Measurements from ENCODE around the gene MYO18B. TPM values are rescaled to one million over a fixed set of nuclear protein-coding genes. Genes with fewer than 3 reads are reported as not detected.

The MYO18B gene
- total RNA-seq, 1 donor from 2014 or later: 254 TPM

DNA sequence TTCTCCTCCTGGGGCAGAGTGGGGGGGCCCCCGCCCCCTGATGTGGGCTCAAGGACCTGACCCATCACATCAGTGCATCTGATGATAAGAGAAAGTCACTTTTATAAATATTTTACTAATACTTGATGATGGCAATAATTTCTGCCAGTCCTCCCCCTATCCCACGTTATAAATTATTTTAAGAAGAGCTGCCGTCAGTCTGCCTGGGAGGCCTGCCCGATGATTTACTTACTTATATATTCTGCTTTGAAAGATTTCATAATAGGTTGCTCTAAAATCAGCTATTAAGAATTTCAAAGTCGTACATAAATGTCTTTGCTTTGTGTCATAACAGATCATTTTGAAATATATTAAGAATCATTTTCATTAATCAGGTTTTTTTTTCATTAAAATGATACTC lies 58.8 kb downstream of the MYO18B start:
- no peak for DNase-seq (ENCODE audit: low spot score)
- intact Hi-C loops (cut with DNase I): no loop called here

DNA sequence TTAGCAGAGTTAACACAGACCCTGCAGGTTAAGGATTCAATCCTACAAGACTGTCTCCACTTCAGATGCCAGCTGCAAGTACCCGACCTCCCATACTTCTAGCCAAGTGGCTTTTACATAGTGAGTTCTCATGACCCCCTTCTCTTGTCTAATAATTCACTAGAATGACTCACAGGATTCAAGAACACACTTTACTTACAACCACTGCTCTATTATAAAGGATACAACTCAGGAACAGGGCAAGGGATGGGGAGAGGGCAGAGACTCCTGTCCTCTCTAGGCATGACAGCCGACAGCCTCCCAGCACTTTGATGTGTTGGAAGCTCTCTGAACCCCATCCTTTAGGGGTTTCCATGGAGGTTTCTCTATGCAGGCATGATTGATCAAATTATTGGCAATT lies 60.0 kb downstream of the MYO18B start:
- no peak for DNase-seq (ENCODE audit: low spot score)
- intact Hi-C loops (cut with DNase I): no loop called here

GRCh38 chr22:25804676-25805075 lies 62.7 kb downstream of the MYO18B start:
- DNase-seq (ENCODE audit: low spot score): peak; percentile 51
- intact Hi-C loops (cut with DNase I): no loop called here

- DNase-seq (ENCODE audit: low spot score): peak; percentile 63
Observed at GRCh38 chr22:25806579-25806978, 64.6 kb downstream of the MYO18B start.

DNA sequence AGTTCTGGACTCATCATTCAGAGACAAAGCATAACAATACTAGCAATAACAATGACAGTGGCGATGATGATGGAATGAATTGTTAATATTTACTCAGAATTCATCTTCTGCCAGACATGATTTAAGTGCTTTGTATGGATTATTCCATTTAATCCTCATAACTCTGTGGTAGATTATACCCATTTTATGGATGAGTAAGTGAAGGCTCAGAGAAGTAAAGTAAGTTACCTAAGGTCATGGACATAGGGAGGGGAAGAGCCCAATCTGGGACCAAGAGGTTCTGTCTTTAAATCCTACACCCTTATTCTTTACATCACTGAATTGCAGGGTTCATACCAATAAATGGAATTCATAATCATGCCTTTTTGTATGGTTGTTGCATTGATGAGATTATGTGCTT lies 72.7 kb downstream of the MYO18B start:
- intact Hi-C loops (cut with DNase I): no loop called here
- DNase-seq (ENCODE audit: low spot score): no peak

More at GRCh38 chr22:25806579-25806978, 64.6 kb downstream of the MYO18B start:
- intact Hi-C loops (cut with DNase I): no loop called here

DNA sequence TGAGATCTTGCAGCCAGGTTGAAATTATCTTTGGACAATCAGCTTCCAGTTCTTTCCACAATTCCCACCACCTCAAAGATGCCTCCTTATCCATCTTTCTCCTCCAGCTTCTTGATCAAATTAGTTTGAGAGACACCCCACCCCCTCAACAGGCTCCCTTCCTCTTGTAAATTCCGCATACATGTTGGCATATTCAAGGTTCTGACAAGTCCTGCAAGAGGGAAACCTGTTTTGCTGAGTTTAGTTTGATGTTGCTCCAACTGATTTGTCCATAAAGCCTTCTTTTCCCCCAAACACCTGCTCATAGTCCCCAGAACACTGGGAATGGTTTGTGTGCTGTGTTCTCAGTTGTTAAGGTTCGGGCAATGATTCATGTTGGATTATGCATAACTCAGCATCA lies 73.6 kb downstream of the MYO18B start:
- intact Hi-C loops (cut with DNase I): no loop called here
- DNase-seq (ENCODE audit: low spot score): no peak

- DNase-seq (ENCODE audit: low spot score): peak; percentile 19
- intact Hi-C loops (cut with DNase I): no loop called here
Observed at GRCh38 chr22:25816522-25817059, 74.6 kb downstream of the MYO18B start.

- DNase-seq (ENCODE audit: low spot score): peak; percentile 20
- intact Hi-C loops (cut with DNase I): no loop called here
Observed at GRCh38 chr22:25817092-25817943, 75.3 kb downstream of the MYO18B start.

DNA sequence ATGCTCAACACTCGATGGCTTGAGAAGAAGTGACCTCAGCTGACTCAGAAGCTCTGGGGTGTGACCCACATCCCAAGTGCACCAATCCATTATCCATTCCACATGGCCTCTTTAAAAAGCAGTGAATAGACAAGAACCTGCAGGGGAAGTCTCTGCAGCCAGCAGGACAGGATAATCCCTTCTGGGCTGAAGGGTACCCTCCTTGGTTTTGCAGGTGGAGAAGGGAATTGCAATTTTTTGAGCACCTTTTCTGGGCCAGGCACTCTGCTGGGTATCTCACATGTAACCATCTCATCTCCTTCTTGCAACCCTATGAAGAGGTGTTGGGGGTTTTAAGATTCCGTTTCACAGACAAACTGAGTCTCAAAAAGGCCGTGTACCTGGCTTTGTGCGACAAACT lies 76.6 kb downstream of the MYO18B start:
- peak; percentile 41 for DNase-seq (ENCODE audit: low spot score)
- intact Hi-C loops (cut with DNase I): no loop called here

- DNase-seq (ENCODE audit: low spot score): peak; percentile 17
- intact Hi-C loops (cut with DNase I): no loop called here
Observed at GRCh38 chr22:25822344-25822743, 80.4 kb downstream of the MYO18B start.

DNA sequence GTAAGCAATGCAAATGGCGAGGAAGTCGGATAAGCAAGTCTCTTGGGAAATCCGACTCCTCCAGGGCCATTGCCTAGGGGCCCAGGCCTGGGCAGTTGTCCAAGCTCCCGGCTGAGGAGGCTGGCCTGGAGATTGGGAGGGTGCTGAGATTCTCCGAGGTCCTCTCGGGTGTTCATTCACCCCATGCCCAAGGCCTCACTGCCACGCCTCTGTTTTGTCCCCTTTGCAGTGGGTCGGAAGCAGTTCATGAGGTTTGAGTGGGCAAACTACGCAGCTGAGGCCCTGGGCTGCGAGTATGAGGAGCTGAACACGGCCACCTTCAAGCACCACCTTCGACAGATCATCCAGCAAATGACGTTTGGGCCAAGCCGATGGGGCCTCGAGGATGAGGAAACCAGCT lies 81.3 kb downstream of the MYO18B start:
- intact Hi-C loops (cut with DNase I): no loop called here
- DNase-seq (ENCODE audit: low spot score): peak; percentile 47

DNA sequence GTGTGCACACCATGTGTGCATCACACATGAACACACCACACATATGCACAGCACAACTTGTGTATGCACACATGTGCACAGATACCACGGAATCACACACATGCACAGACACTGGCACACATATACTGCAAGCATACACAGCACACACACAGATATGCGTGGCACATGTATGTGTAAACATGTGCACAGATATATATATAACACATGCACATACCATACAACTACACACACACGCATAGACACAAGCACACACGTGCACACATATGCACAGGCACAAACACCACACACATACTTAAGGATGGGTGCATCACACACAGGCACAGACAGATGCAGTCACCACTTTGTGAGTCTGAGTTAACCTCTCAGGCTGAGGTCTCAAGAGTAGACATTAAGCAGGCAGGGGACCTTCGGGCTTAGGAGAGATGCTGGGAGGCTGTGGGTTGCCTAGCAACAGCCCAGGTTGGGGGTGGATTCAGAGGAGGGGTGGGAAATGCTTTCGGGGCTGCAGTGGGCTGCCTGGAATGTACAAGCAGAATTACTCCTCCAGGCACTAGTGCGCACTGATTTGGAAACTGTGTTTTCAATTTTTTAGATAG lies 82.9 kb downstream of the MYO18B start:
- intact Hi-C loops (cut with DNase I): no loop called here

GRCh38 chr22:25827415-25827814 lies 85.4 kb downstream of the MYO18B start:
- intact Hi-C loops (cut with DNase I): no loop called here
- peak; percentile 17 for DNase-seq (ENCODE audit: low spot score)

More for the DNA sequence above, 82.9 kb downstream of the MYO18B start:
- peak; percentile 63 for DNase-seq (ENCODE audit: low spot score)

GRCh38 chr22:25828422-25828821 lies 86.4 kb downstream of the MYO18B start:
- intact Hi-C loops (cut with DNase I): no loop called here
- no peak for DNase-seq (ENCODE audit: low spot score)

DNA sequence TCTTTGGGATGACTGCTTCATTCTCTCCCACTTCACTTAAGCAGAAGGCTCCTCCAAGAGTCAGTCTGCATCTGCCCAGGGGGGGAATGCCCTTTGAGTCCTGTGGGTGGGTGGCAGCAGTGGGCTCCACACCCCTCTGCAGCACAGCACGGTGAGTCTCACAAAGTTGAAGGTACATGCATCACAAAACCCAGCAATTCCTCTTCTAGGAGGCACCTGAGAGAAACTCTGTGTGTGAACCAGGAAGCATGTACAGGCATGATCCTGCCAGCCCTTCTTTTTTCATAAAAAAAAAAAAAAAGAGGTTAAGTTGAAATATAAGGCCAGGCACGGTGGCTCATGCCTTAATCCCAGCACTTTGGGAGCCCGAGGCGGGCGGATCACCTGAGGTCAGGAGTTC lies 87.2 kb downstream of the MYO18B start:
- no peak for DNase-seq (ENCODE audit: low spot score)
- intact Hi-C loops (cut with DNase I): no loop called here

- no peak for DNase-seq (ENCODE audit: low spot score)
- intact Hi-C loops (cut with DNase I): no loop called here
Observed at GRCh38 chr22:25829808-25830777, 88.1 kb downstream of the MYO18B start.

DNA sequence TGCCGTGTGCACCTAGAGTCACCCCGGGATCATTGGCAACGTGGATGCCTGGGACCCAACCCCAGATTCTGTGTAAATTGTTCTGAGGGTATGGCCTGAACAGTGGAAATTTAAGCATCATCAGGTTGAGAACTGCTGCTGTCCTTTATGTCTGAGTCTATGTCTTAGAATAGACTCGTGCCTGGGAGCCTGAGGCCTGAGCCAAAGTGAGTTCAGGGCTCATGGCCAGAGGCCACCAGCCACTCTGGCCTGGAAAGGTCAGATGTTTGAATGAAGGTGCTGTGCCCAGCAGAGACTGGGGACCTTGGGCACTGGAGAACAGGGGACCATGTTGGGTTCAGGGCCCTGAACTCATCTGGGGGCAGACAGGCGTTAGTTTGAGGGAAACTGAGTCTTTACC lies 91.1 kb downstream of the MYO18B start:
- no peak for DNase-seq (ENCODE audit: low spot score)
- intact Hi-C loops (cut with DNase I): no loop called here

- intact Hi-C loops (cut with DNase I): no loop called here
- no peak for DNase-seq (ENCODE audit: low spot score)
Observed at GRCh38 chr22:25833676-25834075, 91.7 kb downstream of the MYO18B start.

DNA sequence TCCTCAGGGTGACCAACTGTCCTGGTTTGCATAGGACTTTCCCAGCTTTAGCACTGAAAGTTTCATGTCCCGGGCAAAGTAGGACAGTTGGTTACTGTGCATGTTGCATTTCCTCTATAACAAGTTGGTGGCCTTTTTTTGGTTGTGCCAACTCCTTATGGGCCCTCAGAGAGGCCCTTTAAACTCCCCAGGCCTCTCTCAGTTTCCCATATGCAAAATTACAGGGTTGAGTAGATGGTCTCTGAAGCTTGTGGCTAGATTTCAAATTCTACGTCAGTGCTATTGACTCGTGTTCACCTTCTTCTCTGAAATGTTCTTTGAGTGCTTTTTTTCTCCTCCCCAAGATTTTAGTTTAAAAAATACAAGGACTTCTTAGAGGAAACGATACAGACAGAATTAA lies 92.5 kb downstream of the MYO18B start:
- intact Hi-C loops (cut with DNase I): no loop called here

GRCh38 chr22:25835348-25835747 lies 93.4 kb downstream of the MYO18B start:
- intact Hi-C loops (cut with DNase I): no loop called here

More for the DNA sequence above, 92.5 kb downstream of the MYO18B start:
- DNase-seq (ENCODE audit: low spot score): no peak

More at GRCh38 chr22:25835348-25835747, 93.4 kb downstream of the MYO18B start:
- DNase-seq (ENCODE audit: low spot score): no peak

Measured in cardiac septum (tissue), 1 donor.